ENCODE data around the gene GFRA3. TPM values are rescaled to one million over a fixed set of nuclear protein-coding genes. Genes with fewer than 3 reads are reported as not detected.

The GFRA3 gene
- total RNA-seq, 4 donors from 2014 or later = 0.30 to 1.2 TPM; not detected in 2

GRCh38 chr5:138230261-138230660 is 44.2 kb downstream of the GFRA3 start:
- Histone ChIP-seq H3K27me3 (no peaks in the 10 kb centered on the region), H3K36me3 (no peaks in the 10 kb centered on the region), H3K4me1 (no peaks in the 10 kb centered on the region), H3K4me3 (no peak overlapping the region), H3K9me3 (no peaks in the 10 kb centered on the region), H3K27ac (no peak overlapping the region)
- TF ChIP-seq CTCF (IDR thresholded peaks at IDR 0.05) = no peak
- TF ChIP-seq POLR2A (IDR thresholded peaks at IDR 0.05) = no peak
- intact Hi-C loops (cut with DNase I; ENCODE audit: low total_unique reads) = no loop called here
- DNase-seq = no peak

- Histone ChIP-seq H3K27me3 (no peaks in the 10 kb centered on the region), H3K36me3 (no peaks in the 10 kb centered on the region), H3K9me3 (no peaks in the 10 kb centered on the region), H3K4me1 (no peaks in the 10 kb centered on the region), H3K4me3 (no peak overlapping the region), H3K27ac (no peak overlapping the region)
- intact Hi-C loops (cut with DNase I; ENCODE audit: low total_unique reads) = no loop called here
- TF ChIP-seq POLR2A (IDR thresholded peaks at IDR 0.05) (no peak), CTCF (IDR thresholded peaks at IDR 0.05) (no peak)
- DNase-seq = no peak
These were observed 45.0 kb downstream of the GFRA3 start for GRCh38 chr5:138229387-138229786.

GRCh38 chr5:138226910-138227309 is 47.5 kb downstream of the GFRA3 start:
- Histone ChIP-seq H3K9me3 (no peaks in the 10 kb centered on the region), H3K27me3 (no peaks in the 10 kb centered on the region), H3K4me3 (no peak overlapping the region), H3K4me1 (no peaks in the 10 kb centered on the region), H3K36me3 (no peaks in the 10 kb centered on the region), H3K27ac (no peak overlapping the region)
- no peak for TF ChIP-seq POLR2A (IDR thresholded peaks at IDR 0.05)
- TF ChIP-seq CTCF (IDR thresholded peaks at IDR 0.05) = no peak
- intact Hi-C loops (cut with DNase I; ENCODE audit: low total_unique reads) = no loop called here
- DNase-seq = no peak

GRCh38 chr5:138224712-138225111 is 49.7 kb downstream of the GFRA3 start:
- Histone ChIP-seq H3K27me3 (no peaks in the 10 kb centered on the region), H3K4me3 (no peak overlapping the region), H3K9me3 (no peaks in the 10 kb centered on the region), H3K27ac (no peak overlapping the region), H3K4me1 (no peaks in the 10 kb centered on the region), H3K36me3 (no peaks in the 10 kb centered on the region)
- intact Hi-C loops (cut with DNase I; ENCODE audit: low total_unique reads) = no loop called here
- TF ChIP-seq CTCF (IDR thresholded peaks at IDR 0.05) (no peak), POLR2A (IDR thresholded peaks at IDR 0.05) (no peak)
- no peak for DNase-seq

- intact Hi-C loops (cut with DNase I; ENCODE audit: low total_unique reads) = no loop called here
- H3K36me3 ChIP-seq = no peaks in the 10 kb centered on the region
- H3K4me1 ChIP-seq = no peaks in the 10 kb centered on the region
- H3K4me3 ChIP-seq = no peak overlapping the region
- H3K27ac ChIP-seq = no peak overlapping the region
- no peaks in the 10 kb centered on the region for H3K27me3 ChIP-seq
- no peak for DNase-seq
- H3K9me3 ChIP-seq = no peaks in the 10 kb centered on the region
- TF ChIP-seq CTCF (IDR thresholded peaks at IDR 0.05) (no peak), POLR2A (IDR thresholded peaks at IDR 0.05) (no peak)
These were observed 50.9 kb downstream of the GFRA3 start for GRCh38 chr5:138223532-138223931.

Measured in uterus (tissue), 4 donors.